ENCODE results near the gene H2BK1. TPM values are rescaled to one million over a fixed set of nuclear protein-coding genes. Genes with fewer than 3 reads are reported as not detected.

The H2BK1 gene
- polyA plus RNA-seq, 3 donors = not detected

GRCh38 chr7:151242159-151243044 is 32.1 kb upstream of the H2BK1 start:
- peaks cover 28 to 38% of the 10 kb centered on the region in 2 donors for H3K4me1 ChIP-seq (ENCODE audit: control insufficient read depth in 1 of 2, insufficient read depth in 2 of 2, low read length in 2 of 2)
- intact Hi-C loops (cut with micrococcal nuclease) = loop anchor here in 1 of 2 donors (2.0 kb wide), 1 partner anchor 16 kb away; the partner anchor contains the start of gene ABCF2
- Mint-ChIP-seq H3K4me1 (peaks cover 39% of the 10 kb centered on the region), H3K36me3 (peaks cover 49 to 64% of the 10 kb centered on the region in 2 donors), H3K27me3 (ENCODE audit: low read depth in 3 of 3) (peaks cover 28 to 50% (median 44%) of the 10 kb centered on the region in 3 donors), H3K4me3 (peak overlapping the region in 1 of 2 donors; percentile 90), H3K27ac (peak overlapping the region in 3 of 7 donors; percentile 24 to 73 (median 58)), H3K9me3 (peaks cover 0 to 11% (median 0%) of the 10 kb centered on the region in 7 donors)
- H4K20me1 ChIP-seq (ENCODE audit: insufficient read depth, low read length) = peaks cover 99% of the 10 kb centered on the region
- H2AFZ ChIP-seq (ENCODE audit: insufficient read depth, low read depth, low read length, poor library complexity, severe bottlenecking) = no peak overlapping the region
- H3K9ac ChIP-seq (ENCODE audit: insufficient read depth, low read length, poor library complexity, severe bottlenecking) = no peak overlapping the region
- peak overlapping the region; percentile 66 for H3K4me2 ChIP-seq (replicated peaks; ENCODE audit: extremely low read depth, low read length, poor library complexity, severe bottlenecking)
- peak overlapping the region in 1 of 3 experiments; percentile 62 for H3K4me3 ChIP-seq (replicated peaks in 1 of 3; ENCODE audit: low read depth in 2 of 3, low read length in 3 of 3)
- DNase-seq = no peak
- no peak overlapping the region for H3K27ac ChIP-seq (ENCODE audit: low read depth in 1 of 2, low read length in 2 of 2)
- no peaks in the 10 kb centered on the region for H3K79me2 ChIP-seq (ENCODE audit: insufficient read depth, low read length)
- 72% methylated on average over 12 of the region's 20 CpGs for WGBS (ENCODE audit: insufficient coverage)
- H3K36me3 ChIP-seq (replicated peaks in 1 of 2; ENCODE audit: control insufficient read depth in 1 of 2, insufficient read depth in 2 of 2, low read length in 2 of 2) = peaks cover 44 to 45% of the 10 kb centered on the region in 2 donors
- H3K27me3 ChIP-seq (ENCODE audit: control insufficient read depth in 2 of 2, insufficient read depth in 2 of 2, low read length in 2 of 2) = peaks cover 25 to 35% of the 10 kb centered on the region in 2 donors
- H3K9me3 ChIP-seq (replicated peaks in 1 of 2; ENCODE audit: control insufficient read depth in 1 of 2, insufficient read depth in 1 of 2, low read length in 2 of 2) = peaks cover 0 to 6% of the 10 kb centered on the region in 2 donors
- TF ChIP-seq, protein P1, sequence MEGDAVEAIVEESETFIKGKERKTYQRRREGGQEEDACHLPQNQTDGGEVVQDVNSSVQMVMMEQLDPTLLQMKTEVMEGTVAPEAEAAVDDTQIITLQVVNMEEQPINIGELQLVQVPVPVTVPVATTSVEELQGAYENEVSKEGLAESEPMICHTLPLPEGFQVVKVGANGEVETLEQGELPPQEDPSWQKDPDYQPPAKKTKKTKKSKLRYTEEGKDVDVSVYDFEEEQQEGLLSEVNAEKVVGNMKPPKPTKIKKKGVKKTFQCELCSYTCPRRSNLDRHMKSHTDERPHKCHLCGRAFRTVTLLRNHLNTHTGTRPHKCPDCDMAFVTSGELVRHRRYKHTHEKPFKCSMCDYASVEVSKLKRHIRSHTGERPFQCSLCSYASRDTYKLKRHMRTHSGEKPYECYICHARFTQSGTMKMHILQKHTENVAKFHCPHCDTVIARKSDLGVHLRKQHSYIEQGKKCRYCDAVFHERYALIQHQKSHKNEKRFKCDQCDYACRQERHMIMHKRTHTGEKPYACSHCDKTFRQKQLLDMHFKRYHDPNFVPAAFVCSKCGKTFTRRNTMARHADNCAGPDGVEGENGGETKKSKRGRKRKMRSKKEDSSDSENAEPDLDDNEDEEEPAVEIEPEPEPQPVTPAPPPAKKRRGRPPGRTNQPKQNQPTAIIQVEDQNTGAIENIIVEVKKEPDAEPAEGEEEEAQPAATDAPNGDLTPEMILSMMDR (IDR thresholded peaks at IDR 0.05) = no peak

- H3K4me1 ChIP-seq (ENCODE audit: control insufficient read depth in 1 of 2, insufficient read depth in 2 of 2, low read length in 2 of 2) = peaks cover 28 to 38% of the 10 kb centered on the region in 2 donors
- TF ChIP-seq, protein P1 (IDR thresholded peaks at IDR 0.05) = no peak
- H3K27ac ChIP-seq (ENCODE audit: low read depth in 1 of 2, low read length in 2 of 2) = no peak overlapping the region
- WGBS (ENCODE audit: insufficient coverage) = 94% methylated on average over 9 of the region's 9 CpGs
- H2AFZ ChIP-seq (ENCODE audit: insufficient read depth, low read depth, low read length, poor library complexity, severe bottlenecking) = no peak overlapping the region
- H3K9ac ChIP-seq (ENCODE audit: insufficient read depth, low read length, poor library complexity, severe bottlenecking) = no peak overlapping the region
- no peak overlapping the region for H3K4me2 ChIP-seq (replicated peaks; ENCODE audit: extremely low read depth, low read length, poor library complexity, severe bottlenecking)
- no peak for DNase-seq
- Mint-ChIP-seq H3K36me3 (peaks cover 53 to 68% of the 10 kb centered on the region in 2 donors), H3K4me3 (no peak overlapping the region), H3K9me3 (peaks cover 0 to 11% (median 0%) of the 10 kb centered on the region in 7 donors), H3K27ac (no peak overlapping the region), H3K4me1 (peaks cover 37% of the 10 kb centered on the region), H3K27me3 (ENCODE audit: low read depth in 3 of 3) (peaks cover 21 to 43% (median 37%) of the 10 kb centered on the region in 3 donors)
- H3K27me3 ChIP-seq (ENCODE audit: control insufficient read depth in 2 of 2, insufficient read depth in 2 of 2, low read length in 2 of 2) = peaks cover 18 to 28% of the 10 kb centered on the region in 2 donors
- peaks cover 50 to 52% of the 10 kb centered on the region in 2 donors for H3K36me3 ChIP-seq (replicated peaks in 1 of 2; ENCODE audit: control insufficient read depth in 1 of 2, insufficient read depth in 2 of 2, low read length in 2 of 2)
- H3K79me2 ChIP-seq (ENCODE audit: insufficient read depth, low read length) = peaks cover 2% of the 10 kb centered on the region
- peaks cover 98% of the 10 kb centered on the region for H4K20me1 ChIP-seq (ENCODE audit: insufficient read depth, low read length)
- H3K9me3 ChIP-seq (replicated peaks in 1 of 2; ENCODE audit: control insufficient read depth in 1 of 2, insufficient read depth in 1 of 2, low read length in 2 of 2) = no peaks in the 10 kb centered on the region
- no peak overlapping the region for H3K4me3 ChIP-seq (replicated peaks in 1 of 3; ENCODE audit: low read depth in 2 of 3, low read length in 3 of 3)
- intact Hi-C loops (cut with micrococcal nuclease) = loop anchor here in 1 of 2 donors (2.0 kb wide), 1 partner anchor 15 kb away; the partner anchor contains the start of gene ABCF2
Observed at GRCh38 chr7:151241755-151242096, 31.4 kb upstream of the H2BK1 start.

All from CD14-positive monocyte (primary cell).